Endodermal cell (in vitro differentiated cells): ENCODE results near the gene KIAA1217. TPM values are rescaled to one million over a fixed set of nuclear protein-coding genes. Genes with fewer than 3 reads are reported as not detected.

Experiments used
- DNase-seq: peaks from one replicate; pipeline ENCODE4 v3.0.0-alpha.2; 2017
- H3K27ac ChIP-seq: 2 replicates; pipeline ENCODE4 v1.5.1; 2013; ENCODE audit warnings: mild to moderate bottlenecking, low read depth, low read length, moderate library complexity
- H3K27me3 ChIP-seq: 2 replicates; pipeline ENCODE4 v1.6.1; 2013; ENCODE audit warnings: mild to moderate bottlenecking, low read length, moderate library complexity; ENCODE audit not compliant: insufficient read depth, control insufficient read depth, poor library complexity, severe bottlenecking
- H3K36me3 ChIP-seq: 2 replicates; pipeline ENCODE4 v1.7.0; 2013; ENCODE audit warnings: mild to moderate bottlenecking, low read length, moderate library complexity; ENCODE audit not compliant: control insufficient read depth, insufficient read depth
- H3K4me1 ChIP-seq: one replicate; pipeline ENCODE4 v1.7.0; 2013; ENCODE audit warnings: low read length; ENCODE audit not compliant: control insufficient read depth, insufficient read depth
- H3K4me3 ChIP-seq: 2 replicates; pipeline ENCODE4 v1.5.1; 2013; ENCODE audit warnings: mild to moderate bottlenecking, low read length, moderate library complexity
- H3K9ac ChIP-seq: 2 replicates; pipeline ENCODE4 v1.6.1; 2013; ENCODE audit warnings: mild to moderate bottlenecking, low read length, moderate library complexity; ENCODE audit not compliant: poor library complexity, severe bottlenecking; ENCODE audit errors: extremely low read depth
- H3K9me3 ChIP-seq: 2 replicates; pipeline ENCODE4 v1.6.1; 2013; ENCODE audit warnings: mild to moderate bottlenecking, low read length, moderate library complexity; ENCODE audit not compliant: control insufficient read depth
- H3K27ac Mint-ChIP-seq: 2 replicates; pipeline ENCODE4 v1.8.0; 2020; ENCODE audit warnings: mixed read lengths
- H3K27me3 Mint-ChIP-seq: 2 replicates; pipeline ENCODE4 v1.8.0; 2021; ENCODE audit warnings: mild to moderate bottlenecking, mixed read lengths; ENCODE audit not compliant: insufficient read depth
- H3K36me3 Mint-ChIP-seq: 2 replicates; pipeline ENCODE4 v1.8.0; 2020; ENCODE audit warnings: low read depth, mixed read lengths
- H3K4me1 Mint-ChIP-seq: 2 replicates; pipeline ENCODE4 v1.8.0; 2020; ENCODE audit warnings: mixed read lengths
- H3K4me3 Mint-ChIP-seq: 2 replicates; pipeline ENCODE4 v1.8.0; 2020; ENCODE audit warnings: mild to moderate bottlenecking, moderate library complexity, mixed read lengths
- H3K9me3 Mint-ChIP-seq: 2 replicates; pipeline ENCODE4 v1.8.0; 2020; ENCODE audit warnings: mild to moderate bottlenecking, mixed read lengths
- CTCF ChIP-seq: fragments of 200-600 bp; sonication (generic); conservative IDR thresholded peaks from 2 replicates; pipeline ENCODE4 v1.5.0; 2021; ENCODE audit warnings: antibody characterized with exemption, mild to moderate bottlenecking
- WGBS, 2 experiments: methylation state at CpG; one replicate each; pipeline versions ENCODE4 v1.1.5 to v1.1.7; 2013; ENCODE audit warnings: missing lambda C conversion rate in 2 of 2, mixed read lengths in 1 of 2; ENCODE audit not compliant: insufficient coverage in 1 of 2, insufficient read length in 1 of 2; 5-methylcytosine and 5-hydroxymethylcytosine counted together
- total RNA-seq, 2 donors: library from RNA; stranded (reverse); fragmentation: NEBNext Ultra II Directional in 1 of 2; extraction: Animal tissue kit (Norgen Biotek cat#: 25700) in 1 of 2; gene quantifications; 2 replicates in 1 of 2; 3 replicates in 1 of 2; pipeline ENCODE4 v1.2.1, GENCODE V29; 2021

KIAA1217 gene
- total RNA-seq, 2 donors from 2014 or later, result 25.4 to 27.2 TPM

GRCh38 chr10:24351961-24352360 is 143.0 kb downstream of the KIAA1217 start:
- Mint-ChIP-seq H3K36me3 (no peaks in the 10 kb centered on the region), H3K27ac (no peak overlapping the region), H3K27me3 (no peaks in the 10 kb centered on the region), H3K4me3 (no peak overlapping the region), H3K9me3 (no peaks in the 10 kb centered on the region), H3K4me1 (peaks cover 25% of the 10 kb centered on the region)
- no peak for TF ChIP-seq CTCF
- no peak for DNase-seq
- Histone ChIP-seq H3K27ac (no peak overlapping the region), H3K9me3 (no peaks in the 10 kb centered on the region), H3K4me1 (peaks cover 11% of the 10 kb centered on the region), H3K9ac (no peak overlapping the region), H3K27me3 (no peaks in the 10 kb centered on the region), H3K36me3 (no peaks in the 10 kb centered on the region), H3K4me3 (no peak overlapping the region)
- WGBS, 2 experiments, result 88 to 91% methylated on average over 2 to 4 of the region's 4 CpGs

GRCh38 chr10:24352399-24352798 is 143.5 kb downstream of the KIAA1217 start:
- H3K27me3 Mint-ChIP-seq, result no peaks in the 10 kb centered on the region
- H3K4me1 Mint-ChIP-seq, result peaks cover 22% of the 10 kb centered on the region
- no peak overlapping the region for H3K27ac ChIP-seq
- no peaks in the 10 kb centered on the region for H3K36me3 Mint-ChIP-seq
- H3K9me3 Mint-ChIP-seq, result no peaks in the 10 kb centered on the region
- H3K9me3 ChIP-seq, result no peaks in the 10 kb centered on the region
- no peak overlapping the region for H3K27ac Mint-ChIP-seq
- no peak overlapping the region for H3K4me3 Mint-ChIP-seq
- no peak for DNase-seq
- H3K9ac ChIP-seq, result no peak overlapping the region
- no peak for TF ChIP-seq CTCF
- WGBS, 2 experiments, result 91 to 100% methylated on average over 2 of the region's 2 CpGs
- H3K27me3 ChIP-seq, result no peaks in the 10 kb centered on the region
- H3K4me1 ChIP-seq, result peaks cover 11% of the 10 kb centered on the region
- no peaks in the 10 kb centered on the region for H3K36me3 ChIP-seq
- no peak overlapping the region for H3K4me3 ChIP-seq

- H3K9me3 Mint-ChIP-seq, result no peaks in the 10 kb centered on the region
- H3K9ac ChIP-seq, result no peak overlapping the region
- H3K27me3 ChIP-seq, result no peaks in the 10 kb centered on the region
- H3K27ac ChIP-seq, result no peak overlapping the region
- no peak for TF ChIP-seq CTCF
- H3K27ac Mint-ChIP-seq, result no peak overlapping the region
- H3K4me3 ChIP-seq, result no peak overlapping the region
- H3K4me1 ChIP-seq, result peaks cover 11% of the 10 kb centered on the region
- no peaks in the 10 kb centered on the region for H3K36me3 Mint-ChIP-seq
- no peaks in the 10 kb centered on the region for H3K36me3 ChIP-seq
- H3K4me1 Mint-ChIP-seq, result peaks cover 22% of the 10 kb centered on the region
- WGBS, 2 experiments, result 97 to 98% methylated on average over 4 to 6 of the region's 6 CpGs
- no peaks in the 10 kb centered on the region for H3K27me3 Mint-ChIP-seq
- no peaks in the 10 kb centered on the region for H3K9me3 ChIP-seq
- H3K4me3 Mint-ChIP-seq, result no peak overlapping the region
- DNase-seq, result no peak
Measured at GRCh38 chr10:24353319-24353718, 144.4 kb downstream of the KIAA1217 start.
